IMR-90 (cell line): ENCODE measurements around the gene MYO1F. TPM values are rescaled to one million over a fixed set of nuclear protein-coding genes. Genes with fewer than 3 reads are reported as not detected.

Source experiments
- ATAC-seq: fragments of 200-7000 bp; cut with Tn5 transposase; 2 replicates; pipeline ENCODE4 v1.9.1; 2020; ENCODE audit warnings: low read depth, mild to moderate bottlenecking, moderate library complexity
- BruUV-seq: library from RNA; stranded (reverse); fragments of 400-500 nt; replicated peaks from 2 replicates; lab custom pipeline; 2021; lab: Mats Ljungman, UMichigan
- CTCF ChIA-PET: fragments of 300-600 bp; formaldehyde crosslinking; extraction: SDS; loops from one replicate; lab custom pipeline; 2021; ENCODE audit warnings: antibody characterized with exemption; lab: Yijun Ruan, JAX
- POLR2A ChIA-PET: fragments of 300-600 bp; sonication (Branson Sonifier 250); formaldehyde crosslinking; loops from one replicate; lab custom pipeline; 2022; ENCODE audit warnings: antibody characterized with exemption; ENCODE audit not compliant: unreplicated experiment; lab: Charles Lee
- DNase-seq: peaks from one replicate; pipeline ENCODE4 v3.0.0; 2013
- H2AFZ ChIP-seq: replicated peaks from 2 replicates; pipeline ENCODE3; 2013; ENCODE audit warnings: low read length, mild to moderate bottlenecking; ENCODE audit not compliant: poor library complexity
- H2AK5ac ChIP-seq: 2 replicates; pipeline ENCODE4 v1.6.1; 2013; ENCODE audit warnings: low read depth, low read length, inconsistent platforms
- H2AK9ac ChIP-seq: replicated peaks from 2 replicates; pipeline ENCODE3; 2013; ENCODE audit warnings: mild to moderate bottlenecking, low read depth, low read length, moderate library complexity; ENCODE audit not compliant: poor library complexity
- H2BK120ac ChIP-seq: 2 replicates; pipeline ENCODE4 v1.6.1; 2013; ENCODE audit warnings: low read depth, low read length, inconsistent platforms
- H2BK15ac ChIP-seq: 3 replicates; pipeline ENCODE4 v1.6.1; 2013; ENCODE audit warnings: low read depth, low read length, inconsistent platforms
- H2BK20ac ChIP-seq: 2 replicates; pipeline ENCODE4 v1.6.1; 2013; ENCODE audit warnings: low read depth, mild to moderate bottlenecking, inconsistent platforms, low read length, moderate library complexity
- H2BK5ac ChIP-seq: 2 replicates; pipeline ENCODE4 v1.6.1; 2013; ENCODE audit warnings: mild to moderate bottlenecking, low read depth, low read length, inconsistent platforms; ENCODE audit not compliant: poor library complexity, severe bottlenecking
- H3K14ac ChIP-seq: replicated peaks from 2 replicates; pipeline ENCODE4 v1.6.1; 2013; ENCODE audit warnings: low read depth, low read length, inconsistent platforms
- H3K18ac ChIP-seq: 2 replicates; pipeline ENCODE4 v1.6.1; 2013; ENCODE audit warnings: low read depth, low read length, control low read depth
- H3K23ac ChIP-seq: 2 replicates; pipeline ENCODE4 v1.6.1; 2013; ENCODE audit warnings: low read depth, low read length, inconsistent platforms
- H3K27ac ChIP-seq: 2 replicates; pipeline ENCODE4 v1.5.1; 2013; ENCODE audit warnings: mild to moderate bottlenecking, control low read depth, low read length; ENCODE audit not compliant: insufficient read depth
- H3K27me3 ChIP-seq: 2 replicates; pipeline ENCODE4 v1.6.1; 2013; ENCODE audit warnings: low read length; ENCODE audit not compliant: control insufficient read depth, insufficient read depth
- H3K36me3 ChIP-seq: 2 replicates; pipeline ENCODE4 v1.6.1; 2013; ENCODE audit warnings: low read length, mixed read lengths; ENCODE audit not compliant: control insufficient read depth, insufficient read depth
- H3K4ac ChIP-seq: 2 replicates; pipeline ENCODE4 v1.6.1; 2013; ENCODE audit warnings: low read depth, low read length, inconsistent platforms
- H3K4me1 ChIP-seq: 2 replicates; pipeline ENCODE4 v1.6.1; 2013; ENCODE audit warnings: low read length, mixed read lengths; ENCODE audit not compliant: control insufficient read depth, insufficient read depth
- H3K4me2 ChIP-seq: 2 replicates; pipeline ENCODE4 v1.6.1; 2013; ENCODE audit warnings: low read depth, mild to moderate bottlenecking, control low read depth, low read length, moderate library complexity
- H3K4me3 ChIP-seq: 2 replicates; pipeline ENCODE4 v1.5.1; 2013; ENCODE audit warnings: low read depth, mild to moderate bottlenecking, control low read depth, low read length, moderate library complexity; ENCODE audit not compliant: insufficient read depth
- H3K56ac ChIP-seq: 2 replicates; pipeline ENCODE4 v1.6.1; 2013; ENCODE audit warnings: low read length, inconsistent platforms; ENCODE audit not compliant: insufficient read depth; ENCODE audit errors: extremely low read depth
- H3K79me1 ChIP-seq, 2 experiments: 2 replicates each; pipeline ENCODE4 v1.6.1; 2013; ENCODE audit warnings: low read length in 2 of 2, inconsistent platforms in 1 of 2, low read depth in 1 of 2
- H3K9ac ChIP-seq: 2 replicates; pipeline ENCODE4 v1.6.1; 2013; ENCODE audit warnings: low read depth, low read length, control low read depth
- H3K9me1 ChIP-seq: 2 replicates; pipeline ENCODE4 v1.6.1; 2013; ENCODE audit warnings: low read length, inconsistent platforms; ENCODE audit not compliant: insufficient read depth
- H3K9me3 ChIP-seq: 2 replicates; pipeline ENCODE4 v1.6.1; 2013; ENCODE audit warnings: low read length; ENCODE audit not compliant: control insufficient read depth, insufficient read depth
- H4K20me1 ChIP-seq: 2 replicates; pipeline ENCODE4 v1.6.1; 2013; ENCODE audit warnings: low read length, inconsistent platforms; ENCODE audit not compliant: insufficient read depth
- H4K5ac ChIP-seq: 2 replicates; pipeline ENCODE4 v1.6.1; 2013; ENCODE audit warnings: mild to moderate bottlenecking, low read depth, low read length, control low read depth
- H4K8ac ChIP-seq, 2 experiments: 2 replicates each; pipeline ENCODE4 v1.6.1; 2013; ENCODE audit warnings: low read depth in 2 of 2, low read length in 2 of 2, control low read depth in 1 of 2, inconsistent platforms in 1 of 2
- H4K91ac ChIP-seq: 2 replicates; pipeline ENCODE4 v1.6.1; 2013; ENCODE audit warnings: low read depth, low read length, inconsistent platforms; ENCODE audit not compliant: insufficient read depth
- BHLHE40 ChIP-seq: fragments of 150-350 bp; IDR thresholded peaks from 2 replicates; pipeline ENCODE4 v1.6.1; 2016; ENCODE audit warnings: mild to moderate bottlenecking, low read depth, low read length
- CEBPB ChIP-seq: IDR thresholded peaks from 2 replicates; pipeline ENCODE4 v1.6.1; 2012; ENCODE audit warnings: low read depth, low read length, improper control_type of control experiment
- CHD1 ChIP-seq: IDR thresholded peaks from 2 replicates; pipeline ENCODE4 v1.6.1; 2012; ENCODE audit warnings: low read depth, low read length, improper control_type of control experiment
- FOS ChIP-seq: fragments of 150-350 bp; IDR thresholded peaks from 2 replicates; pipeline ENCODE4 v1.6.1; 2016; ENCODE audit warnings: low read depth, low read length
- MAFK ChIP-seq: IDR thresholded peaks from 2 replicates; pipeline ENCODE4 v1.6.1; 2012; ENCODE audit warnings: low read depth, low read length, improper control_type of control experiment
- MAZ ChIP-seq: IDR thresholded peaks from 2 replicates; pipeline ENCODE4 v1.6.1; 2012; ENCODE audit warnings: low read depth, mild to moderate bottlenecking, low read length, improper control_type of control experiment, moderate library complexity, borderline replicate concordance
- MXI1 ChIP-seq: IDR thresholded peaks from 2 replicates; pipeline ENCODE4 v1.6.1; 2012; ENCODE audit warnings: low read depth, mild to moderate bottlenecking, low read length, moderate library complexity, borderline replicate concordance
- NFE2L2 ChIP-seq: fragments of 150-350 bp; IDR thresholded peaks from 2 replicates; pipeline ENCODE4 v1.6.1; 2016; ENCODE audit warnings: low read depth, mild to moderate bottlenecking, low read length
- POLR2A ChIP-seq: IDR thresholded peaks from 2 replicates; pipeline ENCODE4 v1.6.1; 2012; ENCODE audit warnings: mild to moderate bottlenecking, low read depth, low read length
- RAD21 ChIP-seq: IDR thresholded peaks from 2 replicates; pipeline ENCODE4 v1.6.1; 2012; ENCODE audit warnings: low read length, improper control_type of control experiment
- RCOR1 ChIP-seq: IDR thresholded peaks from 2 replicates; pipeline ENCODE4 v1.6.1; 2012; ENCODE audit warnings: mild to moderate bottlenecking, low read length, improper control_type of control experiment; ENCODE audit not compliant: insufficient replicate concordance
- RFX5 ChIP-seq: IDR thresholded peaks from 2 replicates; pipeline ENCODE4 v1.8.0; 2012; ENCODE audit warnings: low read depth, mild to moderate bottlenecking, low read length, moderate library complexity
- SMC3 ChIP-seq: fragments of 150-350 bp; IDR thresholded peaks from 2 replicates; pipeline ENCODE4 v1.6.1; 2016; ENCODE audit warnings: low read depth, mild to moderate bottlenecking, antibody characterized with exemption, low read length, moderate library complexity
- WGBS, 2 experiments: methylation state at CpG; one replicate each; pipeline versions ENCODE4 v1.1.5 to v1.1.7; 2013; ENCODE audit warnings: missing lambda C conversion rate in 2 of 2; ENCODE audit not compliant: insufficient read length in 1 of 2; ENCODE audit errors: extremely low coverage in 2 of 2; 5-methylcytosine and 5-hydroxymethylcytosine counted together
- dilution Hi-C: fragments of 300-500 bp; cut with HindIII; formaldehyde crosslinking; loops from one replicate; pipeline ENCODE4 v1.14.3; 2018; ENCODE audit warnings: low sequenced_read_pairs; ENCODE audit not compliant: unreplicated experiment
- in situ Hi-C: fragments of 300-500 bp; cut with MboI; formaldehyde crosslinking; loops from 3 replicates; pipeline ENCODE4 v1.14.3; 2019; ENCODE audit warnings: low sequenced_read_pairs, inconsistent platforms, mixed read lengths
- intact Hi-C: fragments of 100-400 bp; cut with micrococcal nuclease; formaldehyde crosslinking; loops from 2 replicates; pipeline ENCODE4 v1.10.0; 2022
- polyA plus RNA-seq, 3 experiments: library from polyadenylated mRNA; depleted of rRNA; stranded (reverse); fragments of >200 nt; gene quantifications; 2 replicates each; pipeline ENCODE4 v1.2.3, GENCODE V29; 2012; ENCODE audit warnings: low replicate concordance in 1 of 3
- total RNA-seq: library from RNA; depleted of rRNA; stranded (reverse); fragments of >200 nt; gene quantifications from 2 replicates; pipeline ENCODE4 v1.2.3, GENCODE V29; 2012
- TF ChIP-seq, protein P1 (sequence below): fragments of 150-350 bp; IDR thresholded peaks from 2 replicates; pipeline ENCODE4 v1.6.1; 2017; ENCODE audit warnings: mild to moderate bottlenecking, antibody characterized with exemption, low read length, low read depth
- TF ChIP-seq, protein P2 (sequence below): conservative IDR thresholded peaks from 2 replicates; pipeline ENCODE4 v1.5.1; 2012; ENCODE audit warnings: mild to moderate bottlenecking, low read depth, low read length, improper control_type of control experiment
- TF ChIP-seq, protein P3 (sequence below): fragments of 150-350 bp; IDR thresholded peaks from 2 replicates; pipeline ENCODE4 v1.6.1; 2016; ENCODE audit warnings: low read depth, mild to moderate bottlenecking, low read length, moderate library complexity, borderline replicate concordance

Gene MYO1F
- total and polyA plus RNA-seq, 2 of the 4 experiments (the other 2 are of a cell fraction): 0.14 to 0.18 TPM

DNA sequence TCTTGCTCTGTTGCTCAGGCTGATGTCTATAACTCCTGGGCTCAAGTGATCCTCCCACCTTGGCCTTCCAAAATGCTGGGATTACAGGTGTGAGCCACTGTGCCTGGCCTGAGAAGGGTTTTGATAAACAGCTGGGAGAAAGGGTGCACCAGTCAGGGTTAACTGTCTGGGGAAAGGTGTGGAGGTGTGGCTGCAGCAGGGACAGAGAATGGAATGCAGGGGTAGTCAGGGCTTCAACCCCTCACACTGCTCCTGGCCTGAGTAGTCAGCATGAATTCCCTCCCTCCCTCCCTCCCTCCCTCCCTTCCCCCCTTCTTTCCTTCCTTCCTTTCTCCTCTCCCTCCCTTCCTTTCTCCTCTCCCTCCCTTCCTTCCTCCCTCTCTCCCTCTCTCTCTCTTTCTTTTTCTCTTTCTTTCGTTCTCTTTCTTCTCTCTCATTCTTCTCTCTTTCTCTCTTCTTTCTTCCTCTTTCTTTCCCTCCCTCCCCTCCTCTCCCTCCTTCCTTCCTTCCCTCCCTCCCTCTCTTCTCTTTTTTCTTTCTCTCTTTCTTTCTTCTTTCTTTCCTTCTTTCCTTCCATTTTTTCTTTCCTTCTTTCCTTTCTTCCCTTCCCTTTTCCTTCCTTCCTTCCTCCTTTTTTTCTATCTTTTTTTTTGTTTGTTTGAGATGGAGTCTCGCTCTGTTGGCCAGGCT lies 16.0 kb downstream of the MYO1F start:
- Histone ChIP-seq H3K14ac (no peak overlapping the region), H2BK120ac (no peak overlapping the region), H3K4ac (no peak overlapping the region), H3K4me2 (no peak overlapping the region), H3K56ac (no peak overlapping the region), H3K9me1 (no peaks in the 10 kb centered on the region), H3K23ac (no peak overlapping the region), H2AK5ac (no peak overlapping the region), H4K91ac (no peak overlapping the region), H3K18ac (no peak overlapping the region), H2AK9ac (no peak overlapping the region), H2BK15ac (no peak overlapping the region), H3K36me3 (no peaks in the 10 kb centered on the region), H3K79me1 (no peaks in the 10 kb centered on the region), H4K5ac (no peak overlapping the region), H3K9ac (no peak overlapping the region), H2AFZ (no peak overlapping the region), H3K27ac (no peak overlapping the region), H3K4me3 (no peak overlapping the region), H3K4me1 (no peaks in the 10 kb centered on the region), H3K9me3 (no peaks in the 10 kb centered on the region), H4K20me1 (no peaks in the 10 kb centered on the region), H4K8ac (no peak overlapping the region), H2BK5ac (no peak overlapping the region), H3K27me3 (no peaks in the 10 kb centered on the region), H2BK20ac (no peak overlapping the region)
- TF ChIP-seq MXI1 (no peak), SMC3 (no peak), MAFK (no peak), BHLHE40 (no peak), RFX5 (no peak), CHD1 (no peak), RAD21 (no peak), POLR2A (no peak), CEBPB (no peak), NFE2L2 (no peak), FOS (no peak), MAZ (no peak), RCOR1 (no peak)
- TF ChIP-seq, protein P1, sequence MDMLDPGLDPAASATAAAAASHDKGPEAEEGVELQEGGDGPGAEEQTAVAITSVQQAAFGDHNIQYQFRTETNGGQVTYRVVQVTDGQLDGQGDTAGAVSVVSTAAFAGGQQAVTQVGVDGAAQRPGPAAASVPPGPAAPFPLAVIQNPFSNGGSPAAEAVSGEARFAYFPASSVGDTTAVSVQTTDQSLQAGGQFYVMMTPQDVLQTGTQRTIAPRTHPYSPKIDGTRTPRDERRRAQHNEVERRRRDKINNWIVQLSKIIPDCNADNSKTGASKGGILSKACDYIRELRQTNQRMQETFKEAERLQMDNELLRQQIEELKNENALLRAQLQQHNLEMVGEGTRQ: no peak
- TF ChIP-seq, protein P2, sequence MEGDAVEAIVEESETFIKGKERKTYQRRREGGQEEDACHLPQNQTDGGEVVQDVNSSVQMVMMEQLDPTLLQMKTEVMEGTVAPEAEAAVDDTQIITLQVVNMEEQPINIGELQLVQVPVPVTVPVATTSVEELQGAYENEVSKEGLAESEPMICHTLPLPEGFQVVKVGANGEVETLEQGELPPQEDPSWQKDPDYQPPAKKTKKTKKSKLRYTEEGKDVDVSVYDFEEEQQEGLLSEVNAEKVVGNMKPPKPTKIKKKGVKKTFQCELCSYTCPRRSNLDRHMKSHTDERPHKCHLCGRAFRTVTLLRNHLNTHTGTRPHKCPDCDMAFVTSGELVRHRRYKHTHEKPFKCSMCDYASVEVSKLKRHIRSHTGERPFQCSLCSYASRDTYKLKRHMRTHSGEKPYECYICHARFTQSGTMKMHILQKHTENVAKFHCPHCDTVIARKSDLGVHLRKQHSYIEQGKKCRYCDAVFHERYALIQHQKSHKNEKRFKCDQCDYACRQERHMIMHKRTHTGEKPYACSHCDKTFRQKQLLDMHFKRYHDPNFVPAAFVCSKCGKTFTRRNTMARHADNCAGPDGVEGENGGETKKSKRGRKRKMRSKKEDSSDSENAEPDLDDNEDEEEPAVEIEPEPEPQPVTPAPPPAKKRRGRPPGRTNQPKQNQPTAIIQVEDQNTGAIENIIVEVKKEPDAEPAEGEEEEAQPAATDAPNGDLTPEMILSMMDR: no peak
- TF ChIP-seq, protein P3, sequence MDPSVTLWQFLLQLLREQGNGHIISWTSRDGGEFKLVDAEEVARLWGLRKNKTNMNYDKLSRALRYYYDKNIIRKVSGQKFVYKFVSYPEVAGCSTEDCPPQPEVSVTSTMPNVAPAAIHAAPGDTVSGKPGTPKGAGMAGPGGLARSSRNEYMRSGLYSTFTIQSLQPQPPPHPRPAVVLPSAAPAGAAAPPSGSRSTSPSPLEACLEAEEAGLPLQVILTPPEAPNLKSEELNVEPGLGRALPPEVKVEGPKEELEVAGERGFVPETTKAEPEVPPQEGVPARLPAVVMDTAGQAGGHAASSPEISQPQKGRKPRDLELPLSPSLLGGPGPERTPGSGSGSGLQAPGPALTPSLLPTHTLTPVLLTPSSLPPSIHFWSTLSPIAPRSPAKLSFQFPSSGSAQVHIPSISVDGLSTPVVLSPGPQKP: no peak
- ChIA-PET CTCF (interaction anchor here (1.0 kb wide), 1 partner anchor 35 kb away, joined by 3 read pairs; no protein-coding TSS in a partner anchor), POLR2A (no interaction called here)
- DNase-seq: no peak
- WGBS, 2 experiments: 50% methylated on average over 1 of the region's 2 CpGs; no CpG with 5 or more reads in 1 of the 2 experiments
- dilution Hi-C loops (no loop called here), in situ Hi-C loops (no loop called here), intact Hi-C loops (no loop called here)
- ATAC-seq: no peak
- no TSS peak for BruUV-seq
